Bone marrow (tissue), 2 donors: ENCODE measurements around the gene SMARCAL1.

Experiments used
- DNase-seq, 2 donors: peaks; one replicate each; lab custom pipeline; 2025; lab: John Stamatoyannopoulos, UW

The SMARCAL1 gene

DNA sequence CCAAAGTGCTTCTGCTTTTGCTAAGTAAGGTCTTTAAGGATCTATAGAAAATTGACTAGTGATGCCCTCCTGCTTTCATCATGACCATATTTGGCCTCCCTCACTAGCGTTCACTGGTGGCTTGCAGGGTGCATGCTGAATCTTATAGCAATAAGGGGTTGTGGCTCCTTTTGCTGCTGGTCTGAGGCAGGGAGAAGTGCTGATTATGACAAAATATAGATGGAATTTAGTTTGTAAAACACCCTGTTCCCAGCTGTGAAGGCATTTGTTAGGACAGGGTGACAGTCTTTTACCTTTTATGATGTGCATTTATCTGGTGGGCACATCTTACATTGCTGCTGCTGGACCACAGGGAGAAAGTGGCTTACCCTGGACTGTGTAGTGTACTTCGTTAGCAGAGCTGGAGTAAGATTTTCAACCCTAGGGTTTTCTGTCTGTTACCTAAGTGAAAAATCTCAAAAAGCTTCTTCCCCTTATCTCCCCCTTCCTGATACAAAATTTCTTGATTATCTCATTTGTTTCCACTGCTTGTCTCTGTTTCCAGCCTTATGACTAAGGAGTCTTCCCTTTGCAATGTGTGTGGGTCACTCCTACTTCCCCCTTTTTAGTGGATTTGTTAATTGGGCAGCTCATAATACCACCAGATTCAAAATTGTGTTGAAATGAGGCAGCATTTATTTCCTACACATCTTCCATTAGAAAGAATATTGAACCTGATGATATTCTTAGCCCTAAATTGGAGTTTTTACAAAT is 65.2 kb downstream of the SMARCAL1 start:
- no peak for DNase-seq

DNA sequence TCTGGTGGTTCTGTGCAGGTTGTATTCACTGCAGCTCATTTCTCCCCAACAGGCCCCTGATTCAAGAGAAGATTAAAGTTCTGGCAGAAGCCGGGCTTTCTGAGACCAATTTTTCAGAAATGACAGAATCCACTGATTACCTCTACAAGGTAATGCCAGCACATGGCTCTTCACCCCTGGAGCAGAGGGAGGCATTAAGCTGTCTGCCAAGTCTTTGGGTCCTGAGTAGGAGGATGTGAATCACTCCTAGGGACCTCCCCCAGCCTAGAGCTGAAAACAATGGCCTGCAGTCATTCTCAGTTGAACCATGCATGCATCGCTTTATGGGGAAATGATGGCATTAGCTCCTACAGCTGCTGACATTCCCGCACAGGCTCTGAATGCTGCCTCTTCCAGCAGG is 65.9 kb downstream of the SMARCAL1 start:
- no peak for DNase-seq

DNA sequence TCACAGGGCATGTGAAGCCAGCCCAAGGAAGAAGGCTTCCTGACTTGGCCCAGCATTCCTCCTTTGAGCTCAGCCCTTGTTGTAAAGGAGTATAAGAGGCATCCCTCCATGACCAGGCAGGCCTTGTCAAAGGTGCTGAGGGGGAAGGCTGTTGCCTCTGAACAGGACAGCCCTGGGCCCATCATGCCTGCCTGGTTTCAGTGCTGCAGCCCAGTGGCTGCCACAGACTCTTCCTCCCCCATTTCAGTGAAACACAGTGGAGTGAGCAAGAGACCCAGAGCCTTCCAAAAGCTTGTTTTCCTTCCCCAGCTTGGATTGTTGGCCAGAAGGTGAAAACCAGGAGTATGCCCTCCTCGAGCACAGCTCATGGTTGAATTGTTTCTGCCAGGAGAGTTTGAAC is 66.5 kb downstream of the SMARCAL1 start:
- DNase-seq = no peak

DNA sequence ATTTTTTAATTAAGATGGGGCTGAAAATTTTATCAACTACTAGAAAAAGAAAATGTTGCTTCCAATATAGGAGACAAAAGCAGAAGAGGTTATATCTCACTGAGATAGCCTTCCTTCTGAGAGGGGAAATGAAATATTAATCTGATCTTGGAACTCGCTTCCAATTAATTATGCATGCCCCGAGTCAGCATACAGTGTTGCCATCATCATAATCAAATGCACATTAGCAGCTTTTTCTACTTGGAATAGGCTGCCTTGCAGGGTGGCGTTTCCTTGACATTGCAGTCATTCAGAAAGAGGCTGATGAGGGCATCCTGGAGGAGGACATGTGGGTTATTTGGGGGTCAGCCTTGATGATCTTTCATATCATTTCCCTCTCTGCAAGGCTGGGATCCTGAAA is 67.9 kb downstream of the SMARCAL1 start:
- no peak for DNase-seq

DNA sequence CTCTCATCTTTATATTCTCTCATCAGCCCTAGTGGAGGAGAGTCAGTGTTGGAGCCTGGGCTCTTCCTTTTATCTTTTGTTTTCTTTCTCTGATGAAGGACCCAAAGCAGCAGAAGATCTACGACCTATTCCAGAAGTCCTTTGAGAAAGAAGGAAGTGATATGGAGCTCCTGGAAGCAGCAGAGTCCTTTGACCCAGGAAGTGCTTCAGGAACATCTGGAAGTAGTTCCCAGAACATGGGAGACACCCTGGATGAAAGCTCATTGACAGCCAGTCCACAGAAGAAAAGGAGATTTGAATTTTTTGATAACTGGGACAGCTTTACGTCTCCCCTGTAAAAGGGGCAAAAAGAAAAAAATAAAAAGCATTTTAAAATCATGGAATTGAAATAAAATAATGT is 70.4 kb downstream of the SMARCAL1 start:
- DNase-seq = no peak

DNA sequence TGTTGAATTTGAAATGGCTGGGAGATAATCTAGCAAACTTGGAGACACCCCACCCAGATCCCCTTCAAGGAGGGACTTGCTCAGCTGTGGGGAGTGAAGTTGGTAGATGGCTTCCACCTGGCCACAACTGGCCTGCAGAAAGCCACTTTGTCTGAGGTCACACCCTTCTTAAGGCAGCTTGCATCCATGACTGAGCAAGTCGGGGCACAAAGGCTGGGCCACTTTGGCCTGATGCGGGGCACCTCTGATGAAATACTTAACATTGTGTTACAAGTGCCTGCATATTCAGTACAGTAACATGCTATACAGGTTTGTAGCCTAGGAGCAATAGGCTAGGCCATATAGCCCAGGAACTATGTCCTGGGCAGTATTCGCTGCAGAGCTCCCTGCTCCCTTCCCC is 73.0 kb downstream of the SMARCAL1 start:
- DNase-seq = no peak

DNA sequence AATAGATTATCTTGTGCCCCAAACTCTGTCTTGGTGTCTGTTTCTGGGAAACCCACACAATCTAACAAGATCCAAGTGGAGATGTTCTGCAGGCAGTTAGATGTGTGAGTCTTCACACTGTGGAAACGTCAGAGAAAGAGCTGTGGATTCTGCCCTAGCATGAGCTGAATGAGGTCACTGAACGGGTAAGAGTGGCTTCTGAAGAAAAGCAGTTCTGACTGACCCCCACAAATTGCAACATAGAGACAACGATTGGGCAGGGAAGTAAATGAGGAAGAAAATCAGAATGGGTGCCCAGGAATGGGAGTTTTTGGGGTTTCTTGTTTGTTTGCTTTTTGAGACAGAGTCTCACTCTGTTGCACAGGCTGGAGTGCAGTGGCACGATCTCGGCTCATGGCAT is 73.5 kb downstream of the SMARCAL1 start:
- no peak for DNase-seq

DNA sequence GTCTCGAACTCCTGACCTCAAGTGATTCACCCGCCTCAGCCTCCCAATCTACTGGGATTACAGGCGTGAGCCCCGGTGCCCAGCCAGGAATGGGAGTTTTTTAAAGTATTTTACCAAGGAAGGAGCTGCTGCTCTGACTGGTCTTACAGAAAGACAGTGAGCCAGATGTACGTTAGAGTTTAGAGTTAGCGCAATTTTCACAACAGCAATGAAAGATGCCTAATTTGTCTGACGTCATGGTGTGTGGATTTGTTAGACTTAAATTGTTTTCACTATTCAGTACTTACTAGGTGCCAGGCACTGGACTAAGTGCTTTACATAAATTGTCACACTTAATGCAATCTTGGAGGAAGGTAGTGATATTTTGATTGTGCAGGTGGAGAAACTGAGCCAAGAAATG is 74.0 kb downstream of the SMARCAL1 start:
- DNase-seq = no peak

DNA sequence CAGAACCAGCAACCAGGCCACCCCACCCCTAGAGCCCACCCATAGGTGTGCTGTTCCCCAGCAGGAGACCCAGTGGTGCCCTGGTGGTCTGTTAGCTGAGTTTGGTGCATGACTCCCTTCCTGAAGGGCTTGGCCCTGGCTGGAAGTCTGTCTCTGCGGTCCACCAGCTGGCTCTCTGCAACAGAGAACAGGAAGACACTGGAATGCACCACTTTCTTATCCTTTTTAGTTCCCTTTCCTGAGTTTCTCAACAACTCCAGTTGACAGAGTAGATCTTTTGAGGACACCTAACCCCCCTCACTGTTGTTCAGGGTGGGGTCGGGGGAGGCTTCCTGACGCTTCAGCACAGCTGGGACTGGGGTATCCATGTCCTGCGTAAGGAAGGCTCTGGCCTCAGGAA is 74.4 kb downstream of the SMARCAL1 start:
- DNase-seq = peak in 1 of 2 donors; percentile 31

DNA sequence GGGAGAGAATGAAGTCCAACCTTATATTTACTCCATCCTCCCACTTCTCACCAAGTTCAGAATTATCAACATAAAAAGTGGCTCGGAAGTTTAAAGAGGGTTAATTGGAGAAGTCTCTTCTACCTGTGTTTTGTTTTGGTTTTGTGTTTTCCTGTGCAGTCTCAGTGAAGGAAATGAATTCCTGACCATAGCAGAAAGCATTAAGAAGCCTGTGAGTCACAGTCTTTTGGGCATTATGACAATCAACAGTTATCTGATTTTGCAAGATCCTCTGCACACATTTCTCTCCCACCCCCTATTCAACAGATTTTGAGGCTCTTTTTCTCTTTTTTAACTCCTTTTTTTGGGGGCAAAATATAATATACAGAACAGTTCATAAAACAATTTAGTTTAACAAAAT is 77.8 kb downstream of the SMARCAL1 start:
- no peak for DNase-seq

DNA sequence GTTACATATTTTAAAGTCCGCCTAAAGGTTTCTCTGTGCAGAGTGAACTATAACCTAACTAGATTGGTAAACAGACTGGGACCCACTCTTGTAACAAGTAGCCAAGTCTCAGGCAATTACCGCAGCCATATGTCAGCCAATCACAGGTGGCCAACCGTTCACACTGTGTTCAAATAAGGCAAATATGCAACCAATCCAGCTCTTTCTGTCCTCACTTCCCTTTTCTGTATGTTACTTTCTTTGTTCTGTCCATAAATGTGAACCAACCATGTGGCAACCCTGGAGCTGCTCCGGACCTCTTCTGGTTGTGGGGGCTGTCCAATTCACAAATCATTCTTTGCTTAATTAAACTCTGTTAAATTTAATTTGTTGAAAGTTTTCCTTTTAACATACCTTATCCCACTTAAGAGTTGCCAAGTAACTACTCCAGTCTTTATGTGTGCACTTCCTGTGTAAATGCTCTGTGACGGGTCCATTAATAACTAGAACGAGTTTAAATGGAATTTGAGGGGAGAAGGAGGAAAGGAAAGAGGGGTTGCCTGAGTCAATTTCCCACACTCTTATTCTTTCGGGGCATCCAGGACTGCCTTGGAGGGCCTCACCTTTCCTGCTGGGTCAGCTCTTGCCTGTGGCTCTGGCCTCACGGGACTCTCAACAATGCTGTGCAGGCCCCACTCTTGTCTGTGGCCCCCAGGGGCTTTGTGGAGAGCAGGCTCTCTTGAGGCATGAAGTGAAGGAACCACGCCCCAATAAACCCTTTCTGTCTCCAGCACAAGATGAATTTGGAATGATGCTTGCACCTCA is 79.7 kb downstream of the SMARCAL1 start:
- DNase-seq = no peak

DNA sequence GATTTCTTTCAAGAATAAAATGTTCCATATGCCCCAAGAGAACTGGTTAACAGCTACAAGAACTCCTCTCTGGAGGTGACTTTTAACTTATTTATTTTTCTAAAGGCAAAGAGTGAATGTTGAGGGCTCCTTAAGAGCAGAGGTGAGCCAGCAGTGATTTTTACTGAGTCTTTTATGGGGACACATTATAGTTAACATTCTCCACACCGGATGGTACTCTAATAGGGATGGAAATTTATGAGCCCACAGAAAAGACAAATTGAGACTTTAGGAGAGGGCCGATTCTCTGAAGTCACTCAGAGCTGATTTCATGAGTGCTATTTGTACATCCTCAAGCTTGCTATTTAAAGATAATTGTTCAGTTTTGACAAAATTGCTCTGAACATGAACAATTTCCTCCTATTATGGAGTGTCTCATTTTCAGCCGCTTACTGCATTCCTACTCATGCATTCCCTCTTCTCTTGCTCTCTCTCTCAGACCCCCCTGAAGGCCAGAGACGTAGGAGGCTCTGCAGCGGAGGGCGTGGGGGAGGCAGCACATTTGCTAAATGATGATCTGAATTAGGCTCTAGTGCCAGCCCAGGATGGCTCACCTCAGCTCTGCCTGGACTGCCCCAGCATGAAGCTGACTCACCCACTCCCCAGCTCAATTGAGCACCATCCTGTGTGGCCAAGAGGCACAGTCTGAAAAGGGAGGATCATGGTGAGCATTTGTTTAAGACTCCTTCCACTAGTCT is 80.5 kb downstream of the SMARCAL1 start:
- no peak for DNase-seq

DNA sequence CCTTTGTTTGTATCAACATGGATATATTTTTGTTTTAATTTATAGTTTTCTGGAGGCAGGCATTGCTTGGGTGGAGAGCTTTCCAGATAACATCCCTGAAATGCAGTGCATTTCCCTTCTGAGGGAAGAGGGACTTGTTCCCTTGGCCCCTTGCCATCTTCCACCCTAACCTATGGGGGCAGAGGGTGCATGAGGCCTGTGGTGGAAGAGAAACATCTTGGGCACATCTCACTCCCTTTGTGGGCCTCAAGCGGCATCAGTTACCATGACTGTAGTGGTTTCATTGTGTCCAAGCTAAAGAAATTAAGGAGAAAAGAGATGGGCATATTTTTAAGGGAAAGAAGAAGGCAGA is 81.0 kb downstream of the SMARCAL1 start:
- no peak for DNase-seq

DNA sequence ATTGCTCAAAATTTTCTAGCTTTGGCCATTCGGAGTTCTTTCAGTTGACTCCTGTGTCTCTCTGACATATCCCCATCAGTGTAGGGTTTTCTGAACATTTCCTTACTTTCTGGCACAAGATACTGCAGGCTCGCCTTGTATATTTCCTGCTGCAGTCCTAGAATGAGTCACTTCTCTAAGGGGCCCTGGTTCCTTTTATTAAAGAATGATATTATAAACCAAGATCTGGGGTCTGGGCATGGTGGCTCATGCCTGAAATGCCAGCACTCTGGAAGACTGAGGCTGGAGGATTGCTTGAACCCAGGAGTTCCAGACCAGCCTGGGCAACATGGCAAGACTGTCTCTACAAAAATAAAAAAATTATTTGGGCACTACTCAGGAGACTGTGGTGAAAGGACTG is 83.4 kb downstream of the SMARCAL1 start:
- peak in 1 of 2 donors; percentile 80 for DNase-seq

DNA sequence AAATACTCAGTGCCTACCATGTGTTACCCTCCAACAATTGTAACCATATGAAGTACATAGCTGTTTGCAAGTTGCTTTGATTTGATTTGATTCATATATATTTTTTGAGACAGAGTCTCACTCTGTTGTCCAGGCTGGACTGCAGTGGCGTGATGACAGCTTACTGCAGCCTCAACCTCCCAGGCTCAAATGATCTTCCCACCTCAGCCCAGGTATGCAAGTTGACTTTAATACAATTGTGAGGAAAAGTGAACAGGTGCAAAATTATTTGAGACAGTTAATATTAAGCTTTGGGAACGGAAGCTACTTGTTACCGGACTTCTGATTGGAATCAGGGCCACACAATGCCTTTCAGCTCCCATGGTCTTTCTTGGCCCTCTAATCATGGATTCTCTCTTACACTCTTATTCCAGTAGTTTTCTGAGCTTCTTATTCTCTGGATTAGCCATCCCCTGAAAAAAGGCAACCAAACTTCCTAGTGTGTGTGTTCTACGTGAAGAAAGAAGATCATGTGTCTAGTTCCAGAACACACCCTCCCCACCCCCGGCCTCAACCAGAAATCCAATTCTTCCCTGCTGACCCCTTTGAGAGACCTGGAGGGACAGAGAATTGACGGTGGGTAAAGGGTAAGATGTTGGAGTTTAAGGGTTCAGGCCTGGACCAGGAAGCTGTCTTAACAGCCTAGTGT is 85.2 kb downstream of the SMARCAL1 start:
- DNase-seq = no peak

DNA sequence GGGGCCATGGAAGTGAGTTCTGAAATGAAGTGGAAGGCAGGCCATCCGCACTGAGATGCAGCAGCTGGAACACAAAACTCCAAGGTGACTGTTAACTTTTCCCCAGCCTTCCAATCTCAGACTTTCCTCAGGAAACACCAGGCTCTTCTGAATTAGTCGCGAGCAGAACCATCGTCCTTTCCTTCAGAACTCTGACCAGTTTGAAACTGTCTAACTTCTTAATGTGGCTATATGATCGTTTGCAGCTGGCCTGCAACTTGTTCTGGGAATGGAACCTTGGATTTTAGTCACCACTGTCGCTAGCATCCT is 85.7 kb downstream of the SMARCAL1 start:
- DNase-seq = no peak

DNA sequence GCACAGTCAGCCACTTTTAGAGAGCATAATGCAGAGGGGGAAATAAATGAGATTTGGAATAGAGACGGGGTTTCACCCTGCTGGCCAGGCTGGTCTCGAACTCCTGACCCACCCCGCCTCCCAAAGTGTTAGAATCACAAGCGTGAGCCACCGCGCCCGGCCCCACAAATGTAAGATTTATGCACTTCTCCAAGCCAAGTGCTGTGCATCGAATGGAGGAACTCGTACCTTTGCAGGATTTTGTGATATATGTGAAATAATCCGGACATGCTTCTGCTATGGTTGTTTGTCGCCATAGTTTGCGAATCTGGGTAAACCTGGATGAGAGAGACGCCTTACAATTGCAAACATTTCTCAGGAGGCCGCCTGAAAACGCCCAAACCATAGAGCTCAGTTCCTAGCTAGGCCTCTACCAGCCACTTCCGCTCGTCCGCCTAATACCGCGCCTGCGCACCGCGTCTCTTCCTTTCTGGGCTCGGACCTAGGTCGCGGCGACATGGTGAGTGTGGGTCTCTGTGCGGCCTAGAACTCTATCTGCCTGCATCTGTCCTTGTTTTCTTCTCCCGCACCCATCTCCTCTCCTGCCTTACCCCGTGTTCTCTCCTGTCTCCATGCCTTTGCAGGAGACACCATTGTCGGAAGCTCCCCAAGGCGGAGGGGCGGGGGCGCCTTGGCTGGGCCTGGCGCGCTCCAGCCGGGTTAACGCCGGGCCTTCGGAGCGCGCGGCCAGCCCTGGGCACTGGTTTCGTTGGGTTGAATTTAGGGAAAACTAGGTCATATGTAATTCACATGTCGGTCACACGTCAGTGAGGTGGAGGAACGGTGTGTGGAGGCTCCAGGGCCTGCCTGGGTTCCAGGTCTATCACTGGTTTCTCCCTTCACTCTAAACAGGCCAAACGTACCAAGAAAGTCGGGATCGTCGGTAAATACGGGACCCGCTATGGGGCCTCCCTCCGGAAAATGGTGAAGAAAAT is 86.4 kb downstream of the SMARCAL1 start, which contains the start of gene RPL37A:
RPL37A (plus strand) TSS at position 466 of the 974 bp plus-strand sequence; CDS start at position 497, 31 bp downstream.
- DNase-seq = peak; percentile 70 to 95

DNA sequence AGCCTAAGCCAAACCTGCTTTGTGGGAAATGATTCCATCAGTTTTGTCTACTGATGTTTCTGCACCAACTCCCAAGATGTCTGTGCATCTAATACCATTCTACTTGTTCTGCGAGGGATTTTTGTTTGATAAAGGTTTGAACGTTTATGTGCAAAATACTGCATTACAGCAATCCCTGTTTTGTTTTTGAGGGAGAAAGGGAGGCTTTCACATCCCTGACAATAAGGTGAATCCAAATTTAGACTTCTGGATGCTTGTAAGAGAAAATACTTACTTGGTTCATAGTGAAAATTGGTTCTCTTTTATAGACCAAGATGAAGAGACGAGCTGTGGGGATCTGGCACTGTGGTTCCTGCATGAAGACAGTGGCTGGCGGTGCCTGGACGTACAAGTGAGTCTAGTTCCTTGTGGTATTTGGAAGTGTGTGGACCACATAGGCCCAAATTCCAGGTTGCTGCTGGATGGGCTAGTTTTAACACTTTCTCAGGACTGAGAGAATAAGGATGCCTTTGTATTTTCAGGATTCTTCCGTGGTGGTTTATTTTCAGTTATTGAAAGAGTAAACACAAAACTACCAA is 87.4 kb downstream of the SMARCAL1 start:
- DNase-seq = no peak

DNA sequence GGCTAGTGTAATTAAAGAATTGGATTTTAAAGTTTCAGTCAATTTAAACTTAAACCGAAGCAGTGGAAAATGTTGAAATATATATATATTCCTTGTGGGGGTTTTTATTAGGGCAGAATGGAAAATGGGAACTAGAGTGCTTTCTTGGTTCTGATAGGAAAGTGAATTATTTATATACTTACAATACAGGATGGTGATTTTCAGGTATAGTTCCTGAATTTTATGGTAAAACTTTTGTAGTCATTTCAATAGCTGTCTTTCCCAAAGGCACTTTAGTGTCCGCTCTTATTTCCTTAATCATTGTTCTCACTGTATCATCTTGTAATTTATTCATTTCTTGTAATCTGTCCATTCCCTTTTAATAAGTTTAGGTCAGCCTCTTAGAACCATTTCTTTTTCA is 88.3 kb downstream of the SMARCAL1 start:
- no peak for DNase-seq

DNA sequence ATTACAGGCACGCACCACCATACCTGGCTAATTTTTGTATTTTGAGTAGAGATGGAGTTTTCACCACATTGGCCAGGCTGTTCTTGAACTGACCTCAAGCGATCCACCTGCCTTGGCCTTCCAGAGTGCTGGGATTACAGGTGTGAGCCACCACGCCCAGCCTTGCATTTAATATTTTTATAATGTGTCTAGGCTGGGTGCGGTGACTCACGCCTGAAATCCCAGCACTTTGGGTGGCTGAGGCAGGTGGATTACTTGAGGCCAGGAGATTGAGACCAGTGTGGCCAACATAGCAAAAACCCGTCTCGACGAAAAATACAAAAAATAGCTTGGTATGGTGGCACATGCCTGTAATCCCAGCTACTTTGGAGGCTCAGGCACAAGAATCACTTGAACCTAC is 89.6 kb downstream of the SMARCAL1 start:
- DNase-seq = no peak
